ENCODE data around the gene RPL31. TPM values are rescaled to one million over a fixed set of nuclear protein-coding genes. Genes with fewer than 3 reads are reported as not detected.

The RPL31 gene
- polyA plus RNA-seq (2013, experiment 1 of 2), result 2,803 TPM
- polyA plus RNA-seq (2013, experiment 2 of 2), result 2,701 TPM

DNA sequence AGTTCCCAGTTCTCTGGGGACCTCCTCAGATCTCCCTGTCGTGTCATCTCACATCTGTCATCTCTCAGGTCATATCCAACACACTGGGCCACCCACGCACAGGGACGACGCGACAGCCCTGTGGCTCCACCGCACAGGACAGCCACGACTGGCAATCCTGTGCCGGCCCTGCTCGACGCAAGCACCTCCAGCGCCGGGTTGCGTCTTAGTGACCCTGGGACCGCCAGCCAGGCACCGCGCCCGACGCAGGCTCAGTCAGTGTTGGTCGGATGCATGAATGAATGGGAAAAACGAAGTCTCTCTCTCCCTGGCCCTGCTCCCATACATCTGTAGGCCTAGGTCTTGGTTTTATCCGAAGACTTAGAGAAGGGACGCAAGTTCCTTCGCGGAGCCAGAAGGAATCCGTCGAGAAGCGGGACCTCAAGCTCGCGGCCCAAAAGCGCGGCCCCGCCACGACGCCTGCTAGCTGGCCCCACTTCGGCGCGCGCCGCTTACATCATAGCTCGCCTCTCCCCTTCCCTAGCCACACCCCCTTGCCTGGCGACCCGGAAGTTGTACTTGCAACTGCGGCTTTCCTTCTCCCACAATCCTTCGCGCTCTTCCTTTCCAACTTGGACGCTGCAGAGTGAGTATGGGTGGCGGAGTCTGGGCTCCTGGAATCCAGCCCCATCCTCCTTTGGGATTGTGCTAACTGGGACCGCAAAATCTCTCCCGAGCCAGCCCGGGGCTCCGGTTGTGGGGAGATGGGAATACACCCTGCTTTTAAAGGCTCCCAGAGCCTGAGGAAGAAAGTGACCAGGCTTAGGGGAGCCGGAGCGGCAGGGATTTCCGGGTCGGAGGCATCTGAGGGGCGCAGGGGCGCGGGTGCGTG is at the start of gene RPL31:
Gene RPL31 (plus strand): TSS at position 599 of the 871 bp plus-strand sequence. CDS start 413 bp downstream, outside the sequence.
- peaks cover 3% of the 10 kb centered on the region for H3K4me1 ChIP-seq (ENCODE audit: control insufficient read depth, insufficient read depth, low read length, poor library complexity, severe bottlenecking)
- peak within 1 kb of the TSS; percentile 93 for H3K4me3 ChIP-seq (ENCODE audit: extremely low read depth, insufficient read depth, low read length, poor library complexity, severe bottlenecking)
- H3K36me3 ChIP-seq (ENCODE audit: control insufficient read depth, insufficient read depth, low read length), result peaks cover 44% of the 10 kb centered on the region
- 13 to 24% methylated on average over 28 to 38 of the region's 59 CpGs for WGBS, 2 experiments (ENCODE audit: insufficient coverage in 2 of 2)
- H3K27ac ChIP-seq (ENCODE audit: low read depth, low read length, severe bottlenecking), result peak within 1 kb of the TSS; percentile 94
- peaks cover 8% of the 10 kb centered on the region for H3K9me3 ChIP-seq (ENCODE audit: control insufficient read depth, low read length)

DNA sequence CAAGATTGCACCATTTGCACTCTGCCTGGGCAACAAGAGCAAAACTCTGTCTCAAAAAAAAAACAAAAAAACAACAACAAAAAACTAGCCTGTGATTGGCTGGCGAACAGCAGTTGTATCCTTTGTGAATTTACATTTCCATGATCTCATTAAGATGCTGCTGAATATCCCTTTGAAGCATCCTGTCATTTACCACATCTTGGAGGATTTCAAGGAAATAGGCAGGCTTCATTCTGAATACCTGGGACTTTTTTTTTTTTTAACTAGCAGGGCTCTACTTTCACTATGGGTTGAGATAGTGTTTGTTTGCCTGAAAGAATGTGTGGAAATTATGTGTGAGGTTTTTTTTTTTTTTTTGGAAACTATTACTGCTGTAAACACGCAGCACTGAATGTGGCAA is 49.6 kb upstream of the RPL31 start:
- H3K9me3 ChIP-seq (ENCODE audit: control insufficient read depth, low read length), result no peaks in the 10 kb centered on the region
- WGBS, 2 experiments (ENCODE audit: insufficient coverage in 2 of 2), result 91 to 100% methylated on average over 2 of the region's 2 CpGs
- no peaks in the 10 kb centered on the region for H3K4me1 ChIP-seq (ENCODE audit: control insufficient read depth, insufficient read depth, low read length, poor library complexity, severe bottlenecking)
- no peak overlapping the region for H3K4me3 ChIP-seq (ENCODE audit: extremely low read depth, insufficient read depth, low read length, poor library complexity, severe bottlenecking)
- H3K36me3 ChIP-seq (ENCODE audit: control insufficient read depth, insufficient read depth, low read length), result no peaks in the 10 kb centered on the region
- no peak overlapping the region for H3K27ac ChIP-seq (ENCODE audit: low read depth, low read length, severe bottlenecking)

DNA sequence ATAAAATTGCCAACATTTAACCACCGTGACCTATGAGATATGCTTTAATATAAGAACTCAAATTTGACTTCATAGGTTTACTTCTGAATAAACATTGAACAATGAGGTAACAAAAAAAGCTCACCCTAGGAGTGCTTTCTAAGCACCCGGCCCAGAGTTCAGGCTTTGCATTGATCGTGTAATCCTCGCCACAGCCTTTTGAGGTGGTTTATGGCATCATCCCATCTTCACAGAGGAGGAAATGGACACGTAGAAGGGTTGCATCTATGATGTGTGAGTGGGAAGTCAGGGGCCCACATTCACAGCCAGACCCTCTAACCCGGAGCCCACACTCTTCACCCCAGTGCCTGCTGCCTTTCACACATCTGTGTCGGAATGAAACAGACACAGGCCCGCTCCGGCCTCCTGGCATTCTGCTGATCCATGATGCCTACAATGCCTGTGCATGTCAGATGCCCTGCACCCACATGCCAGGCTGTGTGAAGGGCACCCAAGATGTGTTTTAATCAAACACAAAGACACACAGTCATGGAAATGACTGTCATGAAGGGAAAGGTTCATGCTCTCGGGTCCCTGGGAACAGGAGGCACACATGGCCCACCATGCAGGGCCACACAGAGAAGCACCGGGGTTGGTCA is 48.6 kb upstream of the RPL31 start:
- H3K36me3 ChIP-seq (ENCODE audit: control insufficient read depth, insufficient read depth, low read length), result no peaks in the 10 kb centered on the region
- no peak overlapping the region for H3K27ac ChIP-seq (ENCODE audit: low read depth, low read length, severe bottlenecking)
- no peaks in the 10 kb centered on the region for H3K9me3 ChIP-seq (ENCODE audit: control insufficient read depth, low read length)
- no peak overlapping the region for H3K4me3 ChIP-seq (ENCODE audit: extremely low read depth, insufficient read depth, low read length, poor library complexity, severe bottlenecking)
- 90 to 98% methylated on average over 7 to 8 of the region's 11 CpGs for WGBS, 2 experiments (ENCODE audit: insufficient coverage in 2 of 2)
- no peaks in the 10 kb centered on the region for H3K4me1 ChIP-seq (ENCODE audit: control insufficient read depth, insufficient read depth, low read length, poor library complexity, severe bottlenecking)

DNA sequence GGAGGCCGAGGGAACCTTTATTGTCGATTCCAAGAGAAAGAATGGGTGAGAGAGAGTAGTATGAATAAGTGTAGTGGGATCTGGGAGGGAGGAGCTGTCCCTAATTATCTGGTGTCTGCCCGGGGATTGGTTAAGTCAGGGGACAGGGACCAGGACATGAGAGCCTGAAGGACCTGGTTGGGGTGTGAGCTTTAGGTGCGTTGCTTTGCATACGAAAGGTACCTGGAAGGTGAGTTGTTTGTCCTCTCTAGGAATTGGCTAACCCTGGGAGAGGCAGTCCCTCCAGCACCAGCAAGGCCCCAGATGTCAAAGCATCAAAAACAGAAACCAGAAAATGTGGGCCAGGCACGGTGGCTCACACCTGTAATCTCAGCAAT is 48.1 kb upstream of the RPL31 start:
- Histone ChIP-seq H3K4me3 (ENCODE audit: extremely low read depth, insufficient read depth, low read length, poor library complexity, severe bottlenecking) (no peak overlapping the region), H3K4me1 (ENCODE audit: control insufficient read depth, insufficient read depth, low read length, poor library complexity, severe bottlenecking) (no peaks in the 10 kb centered on the region), H3K9me3 (ENCODE audit: control insufficient read depth, low read length) (no peaks in the 10 kb centered on the region), H3K36me3 (ENCODE audit: control insufficient read depth, insufficient read depth, low read length) (no peaks in the 10 kb centered on the region), H3K27ac (ENCODE audit: low read depth, low read length, severe bottlenecking) (no peak overlapping the region)
- 93 to 98% methylated on average over 5 to 6 of the region's 6 CpGs for WGBS, 2 experiments (ENCODE audit: insufficient coverage in 2 of 2)

DNA sequence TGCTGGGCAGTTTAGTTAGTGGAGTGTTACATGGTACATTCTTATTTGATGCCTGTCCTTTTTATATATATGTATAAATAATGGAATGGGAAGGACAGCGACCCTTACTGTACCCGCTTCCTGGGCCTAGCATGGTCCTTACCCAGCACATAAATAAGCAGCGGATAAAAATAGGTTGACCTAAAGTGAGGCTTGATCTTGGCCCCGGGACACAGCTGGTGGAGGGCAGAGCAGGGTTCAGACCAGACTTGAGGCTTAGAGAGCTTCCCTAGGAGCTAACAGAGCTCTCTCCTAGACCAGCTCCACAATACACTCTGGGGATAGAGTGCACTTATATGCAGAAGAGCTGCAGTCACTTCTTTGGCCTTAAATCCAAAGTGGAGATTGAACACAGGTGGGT is 46.9 kb upstream of the RPL31 start:
- no peaks in the 10 kb centered on the region for H3K36me3 ChIP-seq (ENCODE audit: control insufficient read depth, insufficient read depth, low read length)
- no peaks in the 10 kb centered on the region for H3K4me1 ChIP-seq (ENCODE audit: control insufficient read depth, insufficient read depth, low read length, poor library complexity, severe bottlenecking)
- H3K4me3 ChIP-seq (ENCODE audit: extremely low read depth, insufficient read depth, low read length, poor library complexity, severe bottlenecking), result no peak overlapping the region
- no peaks in the 10 kb centered on the region for H3K9me3 ChIP-seq (ENCODE audit: control insufficient read depth, low read length)
- WGBS, 2 experiments (ENCODE audit: insufficient coverage in 2 of 2), result 86 to 92% methylated on average over 2 to 3 of the region's 4 CpGs
- no peak overlapping the region for H3K27ac ChIP-seq (ENCODE audit: low read depth, low read length, severe bottlenecking)

DNA sequence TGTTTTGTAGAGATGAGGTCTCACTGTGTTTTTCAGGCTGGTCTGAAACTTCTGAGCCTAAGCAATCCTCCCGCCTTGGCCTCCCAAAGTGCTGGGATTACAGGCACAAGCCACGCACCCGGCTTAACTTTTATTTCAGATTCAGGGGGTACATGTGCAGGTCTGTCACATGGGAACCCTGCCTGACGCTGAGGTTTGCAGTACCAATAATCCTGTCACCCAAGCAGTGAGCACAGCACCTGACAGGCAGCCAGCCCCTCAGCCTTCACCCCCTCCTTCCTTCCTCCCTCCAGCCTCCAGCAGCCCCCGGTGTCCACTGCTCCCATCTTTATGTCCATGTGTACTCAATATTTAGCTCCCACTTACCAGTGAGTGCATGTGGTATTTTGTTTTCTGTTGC is 46.0 kb upstream of the RPL31 start:
- 86% methylated on average over 5 of the region's 5 CpGs; no CpG with 5 or more reads in 1 of the 2 experiments for WGBS, 2 experiments (ENCODE audit: insufficient coverage in 2 of 2)
- Histone ChIP-seq H3K9me3 (ENCODE audit: control insufficient read depth, low read length) (no peaks in the 10 kb centered on the region), H3K36me3 (ENCODE audit: control insufficient read depth, insufficient read depth, low read length) (no peaks in the 10 kb centered on the region), H3K4me1 (ENCODE audit: control insufficient read depth, insufficient read depth, low read length, poor library complexity, severe bottlenecking) (no peaks in the 10 kb centered on the region), H3K4me3 (ENCODE audit: extremely low read depth, insufficient read depth, low read length, poor library complexity, severe bottlenecking) (no peak overlapping the region), H3K27ac (ENCODE audit: low read depth, low read length, severe bottlenecking) (no peak overlapping the region)

DNA sequence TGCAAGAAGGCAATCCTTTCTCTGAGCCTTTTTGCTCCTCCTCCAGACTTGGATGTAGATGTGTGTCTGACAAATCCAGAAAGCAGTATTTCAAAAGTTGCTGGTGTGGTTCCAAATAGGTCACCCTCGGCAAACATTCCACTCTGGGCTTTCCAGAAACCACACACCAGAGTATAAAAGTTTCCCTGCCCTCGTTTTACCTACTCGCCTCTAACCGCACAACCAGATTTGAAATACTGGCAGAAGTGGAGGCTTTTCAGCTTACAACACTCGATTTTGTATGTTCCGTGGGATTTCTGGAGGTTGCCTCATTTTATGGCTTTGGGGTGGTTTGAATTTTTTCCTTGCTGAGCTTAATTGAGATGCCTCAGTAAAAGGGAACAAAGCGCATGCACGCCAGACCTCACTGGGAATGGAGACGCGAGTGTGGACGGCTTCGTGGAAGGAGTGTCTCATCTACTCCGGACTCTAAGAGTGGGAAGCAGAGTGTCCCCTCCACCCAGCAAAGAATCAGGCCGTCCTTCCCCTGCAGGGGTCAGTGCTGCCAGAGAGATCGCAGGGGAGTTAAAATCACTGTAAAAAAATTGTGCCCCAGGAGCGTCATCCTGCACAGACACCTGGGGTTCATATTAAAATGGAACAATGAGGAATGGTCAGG is 44.0 kb upstream of the RPL31 start:
- no peak overlapping the region for H3K4me3 ChIP-seq (ENCODE audit: extremely low read depth, insufficient read depth, low read length, poor library complexity, severe bottlenecking)
- no peak overlapping the region for H3K27ac ChIP-seq (ENCODE audit: low read depth, low read length, severe bottlenecking)
- WGBS, 2 experiments (ENCODE audit: insufficient coverage in 2 of 2), result 87% methylated on average over 10 to 14 of the region's 16 CpGs
- no peaks in the 10 kb centered on the region for H3K36me3 ChIP-seq (ENCODE audit: control insufficient read depth, insufficient read depth, low read length)
- H3K4me1 ChIP-seq (ENCODE audit: control insufficient read depth, insufficient read depth, low read length, poor library complexity, severe bottlenecking), result no peaks in the 10 kb centered on the region
- no peaks in the 10 kb centered on the region for H3K9me3 ChIP-seq (ENCODE audit: control insufficient read depth, low read length)

DNA sequence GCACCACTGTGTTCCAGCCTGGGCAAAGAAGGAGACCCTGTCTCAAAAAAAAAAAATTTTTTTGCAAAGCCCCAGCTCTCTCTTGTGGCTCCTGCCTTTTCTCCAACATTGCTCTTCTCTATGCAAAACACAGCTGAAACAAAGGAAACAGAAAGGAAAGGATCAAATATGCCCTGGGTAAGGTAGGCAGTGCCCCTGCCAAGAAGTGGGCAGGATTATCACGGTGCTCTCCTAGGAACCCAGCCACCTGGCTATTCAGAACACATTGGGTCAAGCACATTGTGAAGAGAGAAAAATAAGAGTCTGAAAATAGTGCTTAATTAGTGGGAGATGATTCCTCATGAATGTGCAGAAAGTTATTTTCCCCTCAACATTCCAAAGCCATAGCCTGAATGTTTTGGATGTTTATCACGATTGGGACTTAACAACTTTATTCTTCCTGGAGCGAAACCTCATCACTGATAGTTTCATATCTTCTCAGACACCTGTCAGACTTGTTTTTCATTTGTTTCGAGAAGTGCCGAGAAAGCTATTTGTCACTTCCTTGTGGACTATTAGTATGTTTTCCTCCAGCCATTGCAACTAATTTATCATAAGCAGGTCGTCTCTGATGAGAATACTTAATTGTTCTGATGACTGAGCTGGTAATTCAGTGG is 42.7 kb upstream of the RPL31 start:
- H3K36me3 ChIP-seq (ENCODE audit: control insufficient read depth, insufficient read depth, low read length), result no peaks in the 10 kb centered on the region
- H3K9me3 ChIP-seq (ENCODE audit: control insufficient read depth, low read length), result no peaks in the 10 kb centered on the region
- WGBS, 2 experiments (ENCODE audit: insufficient coverage in 2 of 2), result 80 to 89% methylated on average over 2 to 5 of the region's 6 CpGs
- no peaks in the 10 kb centered on the region for H3K4me1 ChIP-seq (ENCODE audit: control insufficient read depth, insufficient read depth, low read length, poor library complexity, severe bottlenecking)
- no peak overlapping the region for H3K27ac ChIP-seq (ENCODE audit: low read depth, low read length, severe bottlenecking)
- H3K4me3 ChIP-seq (ENCODE audit: extremely low read depth, insufficient read depth, low read length, poor library complexity, severe bottlenecking), result no peak overlapping the region

DNA sequence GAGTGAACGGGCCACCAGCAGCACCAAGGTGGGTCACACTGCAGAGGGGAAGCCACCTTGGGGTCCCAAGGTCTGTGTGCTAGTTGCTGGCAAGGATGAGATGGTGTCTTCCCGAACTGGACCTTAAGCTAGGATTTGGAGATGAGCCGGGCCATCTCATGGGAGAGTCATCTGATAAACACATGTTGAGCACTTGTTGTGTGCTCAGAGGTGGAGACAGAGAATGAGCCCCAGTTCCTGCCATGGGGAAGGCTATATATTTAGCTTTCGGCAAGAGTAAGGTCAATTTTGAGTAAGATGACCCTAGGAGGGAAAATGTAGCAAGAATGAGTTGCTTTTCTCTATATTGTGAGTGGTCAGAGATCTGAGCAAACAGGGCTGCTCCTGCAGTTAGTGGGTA is 41.4 kb upstream of the RPL31 start:
- H3K4me1 ChIP-seq (ENCODE audit: control insufficient read depth, insufficient read depth, low read length, poor library complexity, severe bottlenecking), result no peaks in the 10 kb centered on the region
- 90% methylated on average over 4 of the region's 4 CpGs for WGBS, 2 experiments (ENCODE audit: insufficient coverage in 2 of 2)

DNA sequence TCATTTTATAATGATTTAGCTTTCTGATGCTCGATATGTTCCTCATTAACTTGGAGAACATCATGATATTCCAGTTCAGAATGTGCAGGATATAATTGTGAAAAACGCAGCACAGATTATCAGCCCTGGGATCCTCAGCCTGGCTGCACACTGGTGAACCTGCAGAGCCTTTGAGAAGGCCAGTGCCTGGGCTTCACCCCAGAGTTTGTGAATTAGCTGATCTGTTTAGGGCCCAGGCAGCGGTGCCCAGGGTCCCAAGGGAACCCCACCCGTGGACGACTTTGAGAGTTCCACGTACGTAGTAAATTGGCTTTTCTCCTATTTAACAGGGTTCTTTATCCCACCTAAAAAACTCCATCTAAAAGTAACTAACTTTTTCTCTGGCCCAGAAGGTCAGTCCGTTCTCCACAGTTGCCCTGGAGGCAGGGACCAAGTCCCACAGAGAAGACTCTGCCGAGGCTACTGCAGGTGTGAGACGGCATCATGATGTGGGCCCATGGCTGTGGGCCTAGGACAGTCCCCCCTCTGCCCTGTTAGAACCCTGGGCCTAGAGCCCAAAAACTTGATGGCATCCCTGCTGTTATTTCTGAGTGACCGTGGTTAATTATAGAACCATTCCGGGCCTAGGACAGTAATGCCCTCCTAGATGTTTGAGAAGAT is 39.6 kb upstream of the RPL31 start:
- no peaks in the 10 kb centered on the region for H3K9me3 ChIP-seq (ENCODE audit: control insufficient read depth, low read length)
- 94 to 96% methylated on average over 8 to 11 of the region's 12 CpGs for WGBS, 2 experiments (ENCODE audit: insufficient coverage in 2 of 2)
- no peak overlapping the region for H3K27ac ChIP-seq (ENCODE audit: low read depth, low read length, severe bottlenecking)
- no peak overlapping the region for H3K4me3 ChIP-seq (ENCODE audit: extremely low read depth, insufficient read depth, low read length, poor library complexity, severe bottlenecking)
- no peaks in the 10 kb centered on the region for H3K36me3 ChIP-seq (ENCODE audit: control insufficient read depth, insufficient read depth, low read length)
- H3K4me1 ChIP-seq (ENCODE audit: control insufficient read depth, insufficient read depth, low read length, poor library complexity, severe bottlenecking), result no peaks in the 10 kb centered on the region

More for the DNA sequence above, 41.4 kb upstream of the RPL31 start:
- Histone ChIP-seq H3K27ac (ENCODE audit: low read depth, low read length, severe bottlenecking) (no peak overlapping the region), H3K36me3 (ENCODE audit: control insufficient read depth, insufficient read depth, low read length) (no peaks in the 10 kb centered on the region), H3K4me3 (ENCODE audit: extremely low read depth, insufficient read depth, low read length, poor library complexity, severe bottlenecking) (no peak overlapping the region), H3K9me3 (ENCODE audit: control insufficient read depth, low read length) (no peaks in the 10 kb centered on the region)
